Measurements from ENCODE around the gene AGRN.
"Not testable (repeated sequence)": the region's sequence is repeated elsewhere in the genome, so short reads cannot be mapped to it uniquely, and the experiment has no call there.

AGRN gene

GRCh38 chr1:1020000-1020404, at the start of gene AGRN:
Gene AGRN, plus strand, starts transcription at chr1:1020120. Its CDS starts 53 bp downstream, at chr1:1020173.
- FAIRE-seq: no peak
- DNase-seq (ENCODE audit: insufficient read length, low spot score): no peak

- DNase-seq (ENCODE audit: insufficient read length, low spot score) (no peak), FAIRE-seq (no peak)
Observed at GRCh38 chr1:970242-970972, 49.5 kb upstream of the AGRN start.

- DNase-seq (ENCODE audit: insufficient read length, low spot score) (no peak), FAIRE-seq (no peak)
Observed at GRCh38 chr1:970973-971730, 48.8 kb upstream of the AGRN start.

- FAIRE-seq: no peak
Observed at GRCh38 chr1:971751-972506, 48.0 kb upstream of the AGRN start.

GRCh38 chr1:972726-973458, 47.0 kb upstream of the AGRN start:
- DNase-seq (ENCODE audit: insufficient read length, low spot score) (no peak), FAIRE-seq (no peak)

More at GRCh38 chr1:971751-972506, 48.0 kb upstream of the AGRN start:
- no peak for DNase-seq (ENCODE audit: insufficient read length, low spot score)

GRCh38 chr1:973459-974292, 46.2 kb upstream of the AGRN start:
- DNase-seq (ENCODE audit: insufficient read length, low spot score) (no peak), FAIRE-seq (no peak)

GRCh38 chr1:974293-974640, 45.7 kb upstream of the AGRN start:
- DNase-seq (ENCODE audit: insufficient read length, low spot score) (no peak), FAIRE-seq (no peak)

- no peak for DNase-seq (ENCODE audit: insufficient read length, low spot score)
- no peak for FAIRE-seq
Observed at GRCh38 chr1:974687-975328, 45.1 kb upstream of the AGRN start.

GRCh38 chr1:975365-975764, 44.6 kb upstream of the AGRN start:
- FAIRE-seq (no peak), DNase-seq (ENCODE audit: insufficient read length, low spot score) (no peak)

GRCh38 chr1:975896-976683, 43.8 kb upstream of the AGRN start:
- DNase-seq (ENCODE audit: insufficient read length, low spot score): peak; percentile 82
- no peak for FAIRE-seq

GRCh38 chr1:976791-977190, 43.1 kb upstream of the AGRN start:
- not testable (repeated sequence) for FAIRE-seq; DNase-seq (ENCODE audit: insufficient read length, low spot score)

GRCh38 chr1:978069-978834, 41.7 kb upstream of the AGRN start:
- no peak for FAIRE-seq
- DNase-seq (ENCODE audit: insufficient read length, low spot score): no peak

- FAIRE-seq (no peak), DNase-seq (ENCODE audit: insufficient read length, low spot score) (no peak)
Observed at GRCh38 chr1:978835-979743, 40.8 kb upstream of the AGRN start.

GRCh38 chr1:979744-980072, 40.2 kb upstream of the AGRN start:
- FAIRE-seq: no peak

GRCh38 chr1:980137-980571, 39.8 kb upstream of the AGRN start:
- DNase-seq (ENCODE audit: insufficient read length, low spot score) (no peak), FAIRE-seq (no peak)

More at GRCh38 chr1:979744-980072, 40.2 kb upstream of the AGRN start:
- DNase-seq (ENCODE audit: insufficient read length, low spot score): no peak

- FAIRE-seq (no peak), DNase-seq (ENCODE audit: insufficient read length, low spot score) (no peak)
Observed at GRCh38 chr1:980602-981395, 39.1 kb upstream of the AGRN start.

Data from GM19239 (cell line).